ENCODE measurements around the gene AFF2. TPM values are rescaled to one million over a fixed set of nuclear protein-coding genes. Genes with fewer than 3 reads are reported as not detected.

AFF2 gene
- total RNA-seq (2022; extraction: Qiagen RNA extraction; ENCODE audit: low read depth): not detected in 5 replicates

DNA sequence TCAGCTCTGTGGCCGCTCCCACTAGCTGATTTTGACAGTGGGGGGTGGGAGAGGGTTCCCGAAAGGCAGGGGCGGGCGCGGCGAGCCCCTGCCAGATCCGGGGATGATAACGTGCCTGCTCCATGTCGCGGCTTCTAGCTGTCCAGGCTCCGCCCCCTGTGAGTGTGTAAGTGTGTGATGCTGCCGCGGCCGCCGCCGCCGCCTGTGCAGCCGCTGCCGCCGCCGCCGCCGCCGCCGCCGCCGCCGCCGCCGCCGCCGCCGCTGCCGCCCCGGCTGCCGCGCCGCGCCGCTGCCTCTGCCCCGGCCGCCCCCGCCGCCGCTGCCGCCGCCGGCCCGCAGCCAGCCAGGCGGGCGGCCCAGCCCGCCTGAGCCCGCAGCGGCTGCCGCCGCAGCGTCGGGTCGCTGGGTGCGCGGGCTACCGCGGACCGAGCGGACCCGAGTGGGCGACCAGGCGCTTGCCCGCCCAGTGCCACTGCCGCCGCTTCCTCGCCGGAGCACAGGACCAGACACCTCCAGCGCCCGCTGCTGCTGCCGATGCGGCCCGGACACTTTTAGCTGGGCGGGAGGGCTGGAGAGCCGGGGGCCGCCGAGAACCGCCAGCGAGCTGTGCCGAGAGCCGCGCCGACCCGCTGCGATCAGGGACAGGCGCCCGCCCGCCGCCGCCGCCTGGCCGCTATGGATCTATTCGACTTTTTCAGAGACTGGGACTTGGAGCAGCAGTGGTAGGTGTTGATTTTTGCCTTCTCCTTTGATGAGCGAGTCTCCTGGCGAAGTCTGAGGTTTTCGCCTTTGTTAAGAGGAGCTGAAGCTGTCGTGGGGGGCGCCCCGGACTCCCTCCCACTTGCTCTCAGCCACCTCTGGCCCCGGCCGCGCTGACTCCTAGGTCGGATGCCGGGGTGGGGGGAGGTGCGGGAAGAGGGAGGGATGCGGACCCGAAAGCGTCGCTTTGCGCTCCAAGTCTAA, at the start of gene AFF2:
AFF2 (plus strand) TSS at position 195 of the 963 bp plus-strand sequence; CDS start at position 676, 481 bp downstream.

